Caco-2 (cell line): ENCODE measurements around the gene SPPL3. TPM values are rescaled to one million over a fixed set of nuclear protein-coding genes. Genes with fewer than 3 reads are reported as not detected.

Source experiments
- BruUV-seq: library from RNA; stranded (reverse); fragments of 400-500 nt; replicated peaks from 2 replicates; lab custom pipeline; 2021; lab: Mats Ljungman, UMichigan
- CTCF ChIA-PET: fragments of 300-600 bp; sonication (Branson Sonifier 250); formaldehyde crosslinking; loops from one replicate; lab custom pipeline; 2022; ENCODE audit warnings: antibody characterized with exemption; lab: Charles Lee
- POLR2A ChIA-PET: fragments of 300-600 bp; sonication (Branson Sonifier 250); formaldehyde crosslinking; loops from one replicate; lab custom pipeline; 2022; ENCODE audit warnings: antibody characterized with exemption; lab: Charles Lee
- DNase-seq, 2 experiments: peaks; one replicate each; pipeline versions ENCODE4 v3.0.0 to v3.0.0-alpha.2; 2020 to 2022
- H3K27me3 ChIP-seq: replicated peaks from 2 replicates; pipeline ENCODE4 v1.6.0; 2011; ENCODE audit warnings: low read length; ENCODE audit not compliant: control insufficient read depth, insufficient read depth
- H3K36me3 ChIP-seq: 2 replicates; pipeline ENCODE4 v1.5.1; 2011; ENCODE audit warnings: low read length; ENCODE audit not compliant: control insufficient read depth, insufficient read depth
- H3K4me1 ChIP-seq: fragments of 250-450 bp; sonication (Bioruptor Pico); 2 replicates; pipeline ENCODE4 v1.5.1; 2020; ENCODE audit warnings: mild to moderate bottlenecking
- H3K4me3 ChIP-seq: 2 replicates; pipeline ENCODE4 v1.5.1; 2011; ENCODE audit warnings: low read depth, mild to moderate bottlenecking, control low read depth, low read length
- H3K9me3 ChIP-seq: fragments of 250-450 bp; sonication (Bioruptor Pico); 2 replicates; pipeline ENCODE4 v1.5.1; 2020; ENCODE audit warnings: mild to moderate bottlenecking, moderate library complexity
- H3K27ac Mint-ChIP-seq: one replicate; pipeline ENCODE4 v1.8.0; 2022; ENCODE audit warnings: mixed read lengths; ENCODE audit not compliant: unreplicated experiment
- H3K27me3 Mint-ChIP-seq: one replicate; pipeline ENCODE4 v1.8.0; 2022; ENCODE audit warnings: mixed read lengths; ENCODE audit not compliant: insufficient read depth, unreplicated experiment
- H3K36me3 Mint-ChIP-seq: one replicate; pipeline ENCODE4 v1.8.0; 2022; ENCODE audit warnings: mild to moderate bottlenecking, mixed read lengths; ENCODE audit not compliant: insufficient read depth, unreplicated experiment
- H3K4me1 Mint-ChIP-seq: one replicate; pipeline ENCODE4 v1.8.0; 2022; ENCODE audit warnings: low read depth, mixed read lengths; ENCODE audit not compliant: unreplicated experiment
- H3K4me3 Mint-ChIP-seq: one replicate; pipeline ENCODE4 v1.8.0; 2022; ENCODE audit warnings: mild to moderate bottlenecking, moderate library complexity, mixed read lengths; ENCODE audit not compliant: unreplicated experiment
- H3K9me3 Mint-ChIP-seq: one replicate; pipeline ENCODE4 v1.8.0; 2022; ENCODE audit warnings: mixed read lengths; ENCODE audit not compliant: unreplicated experiment
- CTCF ChIP-seq, 2 experiments: fragments of 200-600 bp in 1 of 2; IDR thresholded peaks; 1 replicate in 1 of 2; 2 replicates in 1 of 2; pipeline versions ENCODE4 v1.5.1 to v1.8.0; 2011 to 2022; ENCODE audit warnings: antibody characterized with exemption in 1 of 2, control low read depth in 1 of 2, inconsistent platforms in 1 of 2, low read depth in 1 of 2, low read length in 1 of 2, mild to moderate bottlenecking in 1 of 2, moderate library complexity in 1 of 2; ENCODE audit not compliant: insufficient read depth in 1 of 2, severe bottlenecking in 1 of 2, unreplicated experiment in 1 of 2
- intact Hi-C: fragments of 100-400 bp; cut with micrococcal nuclease; formaldehyde crosslinking; loops from one replicate; pipeline ENCODE4 v1.10.0; 2022; ENCODE audit not compliant: unreplicated experiment
- total RNA-seq: library from RNA; stranded (reverse); gene quantifications from 2 replicates; pipeline ENCODE4 v1.2.3, GENCODE V29; 2022

Gene SPPL3
- total RNA-seq, 1 experiment from 2014 or later = 63.4 TPM

GRCh38 chr12:120825337-120825736 lies 78.8 kb downstream of the SPPL3 start:
- peak in 1 of 2 experiments; percentile 41 for DNase-seq
- TF ChIP-seq CTCF (IDR thresholded peaks at IDR 0.05; ENCODE audit: insufficient read depth in 1 of 2, low read depth in 1 of 2, low read length in 1 of 2, severe bottlenecking in 1 of 2, unreplicated experiment in 1 of 2) = no peak
- Mint-ChIP-seq H3K4me3 (peak overlapping the region; percentile 9), H3K27me3 (no peaks in the 10 kb centered on the region), H3K4me1 (peaks cover 21% of the 10 kb centered on the region), H3K27ac (peak overlapping the region; percentile 5), H3K36me3 (no peaks in the 10 kb centered on the region), H3K9me3 (no peaks in the 10 kb centered on the region)
- CTCF ChIA-PET = interaction anchor here (0.8 kb wide), 1 partner anchor 13 kb away, joined by 3 read pairs; no protein-coding TSS in a partner anchor
- POLR2A ChIA-PET = interaction anchor here (0.5 kb wide), 1 partner anchor 153 kb away, joined by 4 read pairs; the partner anchor contains the start of gene HNF1A
- no peak overlapping the region for H3K4me3 ChIP-seq
- H3K27me3 ChIP-seq = no peaks in the 10 kb centered on the region
- no peaks in the 10 kb centered on the region for H3K9me3 ChIP-seq
- intact Hi-C loops = no loop called here
- H3K36me3 ChIP-seq = no peaks in the 10 kb centered on the region
- H3K4me1 ChIP-seq = peaks cover 19% of the 10 kb centered on the region
- BruUV-seq = no TSS peak

- CTCF ChIA-PET = no interaction called here
Measured at GRCh38 chr12:120822832-120823503, 81.2 kb downstream of the SPPL3 start.

GRCh38 chr12:120821878-120822277 lies 82.3 kb downstream of the SPPL3 start:
- TF ChIP-seq CTCF (IDR thresholded peaks at IDR 0.05; ENCODE audit: insufficient read depth in 1 of 2, low read depth in 1 of 2, low read length in 1 of 2, severe bottlenecking in 1 of 2, unreplicated experiment in 1 of 2) = no peak
- Histone ChIP-seq H3K36me3 (no peaks in the 10 kb centered on the region), H3K27me3 (no peaks in the 10 kb centered on the region), H3K9me3 (no peaks in the 10 kb centered on the region), H3K4me1 (peaks cover 33% of the 10 kb centered on the region), H3K4me3 (no peak overlapping the region)
- H3K9me3 Mint-ChIP-seq = no peaks in the 10 kb centered on the region
- POLR2A ChIA-PET = no interaction called here
- DNase-seq = no peak
- no TSS peak for BruUV-seq
- intact Hi-C loops = no loop called here
- H3K27ac Mint-ChIP-seq = no peak overlapping the region
- no peaks in the 10 kb centered on the region for H3K27me3 Mint-ChIP-seq
- H3K36me3 Mint-ChIP-seq = no peaks in the 10 kb centered on the region
- H3K4me1 Mint-ChIP-seq = peaks cover 35% of the 10 kb centered on the region
- CTCF ChIA-PET = no interaction called here
- H3K4me3 Mint-ChIP-seq = no peak overlapping the region

More at GRCh38 chr12:120822832-120823503, 81.2 kb downstream of the SPPL3 start:
- Mint-ChIP-seq H3K4me1 (peaks cover 27% of the 10 kb centered on the region), H3K36me3 (no peaks in the 10 kb centered on the region), H3K4me3 (no peak overlapping the region), H3K9me3 (no peaks in the 10 kb centered on the region), H3K27ac (no peak overlapping the region), H3K27me3 (no peaks in the 10 kb centered on the region)
- H3K36me3 ChIP-seq = no peaks in the 10 kb centered on the region
- no peak for TF ChIP-seq CTCF (IDR thresholded peaks at IDR 0.05; ENCODE audit: insufficient read depth in 1 of 2, low read depth in 1 of 2, low read length in 1 of 2, severe bottlenecking in 1 of 2, unreplicated experiment in 1 of 2)
- H3K9me3 ChIP-seq = no peaks in the 10 kb centered on the region
- intact Hi-C loops = no loop called here
- H3K27me3 ChIP-seq = no peaks in the 10 kb centered on the region
- no peak overlapping the region for H3K4me3 ChIP-seq
- POLR2A ChIA-PET = interaction anchor here (0.5 kb wide), 1 partner anchor 116 kb away, joined by 3 read pairs; no protein-coding TSS in a partner anchor
- H3K4me1 ChIP-seq = peaks cover 32% of the 10 kb centered on the region
- no peak for DNase-seq
- no TSS peak for BruUV-seq
